Smooth muscle cell (in vitro differentiated cells): ENCODE data around the gene SLC22A4. TPM values are rescaled to one million over a fixed set of nuclear protein-coding genes. Genes with fewer than 3 reads are reported as not detected.

Source experiments
- DNase-seq: peaks from one replicate; lab custom pipeline; 2025; ENCODE audit not compliant: unreplicated experiment; lab: John Stamatoyannopoulos, UW
- H2AFZ ChIP-seq: fragments of 200-600 bp; sonication (generic); 2 replicates; pipeline ENCODE4 v1.6.0; 2016; ENCODE audit warnings: antibody characterized with exemption, low read depth, mild to moderate bottlenecking
- H3F3A ChIP-seq: fragments of 200-600 bp; sonication (generic); 2 replicates; pipeline ENCODE4 v1.6.0; 2017; ENCODE audit warnings: antibody characterized with exemption, low read depth
- H3K27ac ChIP-seq: fragments of 200-600 bp; sonication (generic); 2 replicates; pipeline ENCODE4 v1.5.1; 2016; ENCODE audit warnings: low read depth, mild to moderate bottlenecking
- H3K27me3 ChIP-seq: fragments of 200-600 bp; sonication (generic); 2 replicates; pipeline ENCODE4 v1.6.1; 2016; ENCODE audit warnings: low read depth, mild to moderate bottlenecking
- H3K36me3 ChIP-seq: fragments of 200-600 bp; sonication (generic); 2 replicates; pipeline ENCODE4 v1.5.1; 2016; ENCODE audit warnings: low read depth
- H3K4me1 ChIP-seq: fragments of 200-600 bp; sonication (generic); 2 replicates; pipeline ENCODE4 v1.5.1; 2016; ENCODE audit warnings: low read depth
- H3K4me2 ChIP-seq: fragments of 200-600 bp; sonication (generic); 2 replicates; pipeline ENCODE4 v1.6.0; 2016; ENCODE audit warnings: mild to moderate bottlenecking
- H3K4me3 ChIP-seq: fragments of 200-600 bp; sonication (generic); 2 replicates; pipeline ENCODE4 v1.5.1; 2016; ENCODE audit warnings: mild to moderate bottlenecking
- H3K79me2 ChIP-seq: fragments of 200-600 bp; sonication (generic); 2 replicates; pipeline ENCODE4 v1.6.0; 2016; ENCODE audit warnings: low read depth, mild to moderate bottlenecking
- H3K9ac ChIP-seq: fragments of 200-600 bp; sonication (generic); 2 replicates; pipeline ENCODE4 v1.6.0; 2016; ENCODE audit warnings: low read depth
- H3K9me3 ChIP-seq: fragments of 200-600 bp; sonication (generic); replicated peaks from 2 replicates; pipeline ENCODE4 v1.5.1; 2016; ENCODE audit warnings: low read depth
- H4K20me1 ChIP-seq: fragments of 200-600 bp; sonication (generic); 2 replicates; pipeline ENCODE4 v1.6.0; 2016; ENCODE audit warnings: low read depth
- WGBS: methylation state at CpG from one replicate; pipeline ENCODE4 v1.1.7; 2016; ENCODE audit warnings: low lambda C conversion rate; 5-methylcytosine and 5-hydroxymethylcytosine counted together
- polyA plus RNA-seq: library from polyadenylated mRNA; unstranded; fragments of >200 nt; fragmentation: Nextera tagmentation; extraction: Ambion mirVana; gene quantifications from 2 replicates; pipeline ENCODE4 v1.2.1, GENCODE V29; 2016
- total RNA-seq: library from RNA; depleted of rRNA; stranded (reverse); fragments of >200 nt; gene quantifications from 2 replicates; pipeline ENCODE4 v1.2.3, GENCODE V29; 2014
- TF ChIP-seq, protein P1 (sequence below): fragments of 200-600 bp; sonication (generic); IDR thresholded peaks from 2 replicates; pipeline ENCODE4 v1.5.1; 2017; ENCODE audit warnings: borderline replicate concordance, mild to moderate bottlenecking, antibody characterized with exemption; ENCODE audit not compliant: insufficient read depth, poor library complexity, severe bottlenecking

SLC22A4 gene
- total and polyA plus RNA-seq, 2 experiments from 2014 or later = 3.1 to 3.8 TPM

- DNase-seq = no peak
- no peaks in the 10 kb centered on the region for H3K79me2 ChIP-seq
- no peak overlapping the region for H3K27ac ChIP-seq
- H3K9ac ChIP-seq = no peak overlapping the region
- WGBS = 89% methylated on average over 3 of the region's 3 CpGs
- H4K20me1 ChIP-seq = peaks cover 86% of the 10 kb centered on the region
- no peaks in the 10 kb centered on the region for H3K9me3 ChIP-seq
- H3K4me3 ChIP-seq = no peak overlapping the region
- no peak overlapping the region for H3K4me2 ChIP-seq
- H3K4me1 ChIP-seq = peaks cover 13% of the 10 kb centered on the region
- H2AFZ ChIP-seq = no peak overlapping the region
- TF ChIP-seq, protein P1, sequence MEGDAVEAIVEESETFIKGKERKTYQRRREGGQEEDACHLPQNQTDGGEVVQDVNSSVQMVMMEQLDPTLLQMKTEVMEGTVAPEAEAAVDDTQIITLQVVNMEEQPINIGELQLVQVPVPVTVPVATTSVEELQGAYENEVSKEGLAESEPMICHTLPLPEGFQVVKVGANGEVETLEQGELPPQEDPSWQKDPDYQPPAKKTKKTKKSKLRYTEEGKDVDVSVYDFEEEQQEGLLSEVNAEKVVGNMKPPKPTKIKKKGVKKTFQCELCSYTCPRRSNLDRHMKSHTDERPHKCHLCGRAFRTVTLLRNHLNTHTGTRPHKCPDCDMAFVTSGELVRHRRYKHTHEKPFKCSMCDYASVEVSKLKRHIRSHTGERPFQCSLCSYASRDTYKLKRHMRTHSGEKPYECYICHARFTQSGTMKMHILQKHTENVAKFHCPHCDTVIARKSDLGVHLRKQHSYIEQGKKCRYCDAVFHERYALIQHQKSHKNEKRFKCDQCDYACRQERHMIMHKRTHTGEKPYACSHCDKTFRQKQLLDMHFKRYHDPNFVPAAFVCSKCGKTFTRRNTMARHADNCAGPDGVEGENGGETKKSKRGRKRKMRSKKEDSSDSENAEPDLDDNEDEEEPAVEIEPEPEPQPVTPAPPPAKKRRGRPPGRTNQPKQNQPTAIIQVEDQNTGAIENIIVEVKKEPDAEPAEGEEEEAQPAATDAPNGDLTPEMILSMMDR = no peak
- H3F3A ChIP-seq = peaks cover 6% of the 10 kb centered on the region
- H3K36me3 ChIP-seq = no peaks in the 10 kb centered on the region
- no peaks in the 10 kb centered on the region for H3K27me3 ChIP-seq
These were observed 24.4 kb upstream of the SLC22A4 start for GRCh38 chr5:132269635-132270334.

DNA sequence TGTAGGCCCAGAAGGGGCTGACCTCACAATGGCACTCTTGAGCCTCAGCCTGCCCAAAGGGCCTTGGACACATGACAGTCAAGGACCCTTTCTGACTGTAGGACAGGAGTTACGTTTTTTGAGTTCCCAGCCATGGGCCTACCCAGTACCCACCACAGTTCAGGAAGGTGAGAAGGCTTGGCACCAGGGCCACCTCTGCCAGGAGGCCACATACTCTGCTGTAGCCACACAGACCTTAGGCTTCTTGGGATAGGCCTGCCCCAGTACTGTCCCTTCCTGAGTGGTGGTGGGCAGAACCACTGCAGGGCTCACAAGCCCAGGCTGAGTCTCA lies 23.9 kb upstream of the SLC22A4 start:
- Histone ChIP-seq H2AFZ (no peak overlapping the region), H3K27me3 (no peaks in the 10 kb centered on the region), H3K9me3 (no peaks in the 10 kb centered on the region), H4K20me1 (peaks cover 88% of the 10 kb centered on the region), H3K4me2 (no peak overlapping the region), H3K27ac (no peak overlapping the region), H3F3A (peaks cover 6% of the 10 kb centered on the region), H3K9ac (no peak overlapping the region), H3K4me3 (no peak overlapping the region), H3K4me1 (peaks cover 8% of the 10 kb centered on the region), H3K36me3 (no peaks in the 10 kb centered on the region), H3K79me2 (no peaks in the 10 kb centered on the region)
- TF ChIP-seq, protein P1 = no peak
- 93% methylated on average over 1 of the region's 1 CpG for WGBS
- DNase-seq = no peak

DNA sequence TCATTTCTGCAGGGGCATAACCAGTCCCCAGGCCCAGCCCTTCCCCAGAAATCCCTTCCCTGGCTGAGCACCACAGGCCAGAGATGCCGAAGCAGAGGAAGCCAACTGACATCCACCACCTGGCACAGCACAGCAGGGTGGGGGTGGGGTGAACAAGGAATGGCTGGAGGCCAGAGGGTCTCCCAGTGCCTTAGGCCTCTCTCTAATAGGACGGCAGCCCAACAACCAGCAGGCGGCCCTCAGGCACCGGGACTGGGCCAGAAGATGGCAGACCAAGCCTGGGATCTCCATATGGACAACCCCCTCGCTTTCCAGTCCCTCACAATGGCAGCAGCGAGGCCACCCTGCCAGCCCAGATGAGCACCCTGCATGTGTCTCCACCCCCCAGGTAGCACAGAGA lies 23.5 kb upstream of the SLC22A4 start:
- no peak for DNase-seq
- no peak overlapping the region for H2AFZ ChIP-seq
- H3K9me3 ChIP-seq = no peaks in the 10 kb centered on the region
- H3K4me1 ChIP-seq = peaks cover 8% of the 10 kb centered on the region
- WGBS = 94% methylated on average over 6 of the region's 6 CpGs
- no peak overlapping the region for H3K9ac ChIP-seq
- H3K4me3 ChIP-seq = no peak overlapping the region
- peaks cover 88% of the 10 kb centered on the region for H4K20me1 ChIP-seq
- H3K4me2 ChIP-seq = no peak overlapping the region
- TF ChIP-seq, protein P1 = no peak
- no peaks in the 10 kb centered on the region for H3K79me2 ChIP-seq
- peaks cover 6% of the 10 kb centered on the region for H3F3A ChIP-seq
- H3K36me3 ChIP-seq = no peaks in the 10 kb centered on the region
- no peak overlapping the region for H3K27ac ChIP-seq
- H3K27me3 ChIP-seq = no peaks in the 10 kb centered on the region
